ENCODE results near the gene KCNK10. TPM values are rescaled to one million over a fixed set of nuclear protein-coding genes. Genes with fewer than 3 reads are reported as not detected.

Gene KCNK10
- total and polyA plus RNA-seq, 2 donors (not counting 1 experiment from before 2014, with no cell fraction given), result 0.20 TPM; not detected in 1

DNA sequence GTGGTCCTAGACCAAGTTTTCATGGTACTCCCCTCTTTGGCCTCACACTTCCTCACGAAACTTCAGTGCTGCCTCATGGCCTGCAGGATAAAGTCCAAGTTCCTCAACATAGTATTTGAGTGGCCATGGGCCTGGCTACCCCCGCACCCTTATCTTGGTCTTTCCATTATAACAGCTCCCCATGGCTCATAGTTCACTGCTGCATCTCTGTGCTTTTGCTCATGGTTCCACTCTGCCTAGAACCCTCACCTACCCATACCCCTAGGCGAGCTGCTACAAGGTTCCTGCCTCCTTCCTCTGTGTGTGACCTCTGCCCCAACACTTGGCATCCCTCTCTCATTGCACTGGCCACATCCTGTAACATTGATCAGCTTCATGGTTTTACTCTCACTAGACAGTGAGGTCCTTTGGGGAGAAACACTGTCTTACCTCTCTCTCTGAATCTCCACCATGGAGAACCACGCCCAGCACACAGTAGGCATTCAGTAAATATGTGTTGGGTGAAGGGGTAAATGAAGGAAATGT, 159.3 kb downstream of the KCNK10 start:
- intact Hi-C loops (cut with micrococcal nuclease), result no loop called here
- DNase-seq (no peak), ATAC-seq (ENCODE audit: low read depth) (no peak)
- Histone ChIP-seq H2AFZ (ENCODE audit: insufficient read depth, low read depth, low read length, poor library complexity, severe bottlenecking) (no peak overlapping the region), H3K4me2 (replicated peaks; ENCODE audit: low read depth, low read length, poor library complexity, severe bottlenecking) (no peak overlapping the region), H3K9me3 (ENCODE audit: control extremely low read depth in 1 of 3, control insufficient read depth in 2 of 3, insufficient read depth in 1 of 3, low read length in 2 of 3) (peaks cover 0 to 5% (median 0%) of the 10 kb centered on the region in 3 donors), H3K79me2 (ENCODE audit: control insufficient read depth, insufficient read depth, low read length) (no peaks in the 10 kb centered on the region), H4K20me1 (ENCODE audit: control insufficient read depth, insufficient read depth, low read length, poor library complexity, severe bottlenecking) (no peaks in the 10 kb centered on the region), H3K27ac (ENCODE audit: low read length in 2 of 2) (no peak overlapping the region), H3K4me3 (ENCODE audit: control extremely low read depth in 1 of 5, extremely low read depth in 1 of 5, insufficient read depth in 1 of 5, low read depth in 2 of 5, low read length in 4 of 5) (no peak overlapping the region), H3K27me3 (replicated peaks in 1 of 4; ENCODE audit: control extremely low read depth in 1 of 4, control insufficient read depth in 3 of 4, insufficient read depth in 4 of 4, low read length in 3 of 4) (peaks cover 0 to 13% (median 1%) of the 10 kb centered on the region in 4 experiments), H3K36me3 (replicated peaks in 1 of 2; ENCODE audit: control extremely low read depth in 1 of 2, control insufficient read depth in 1 of 2, extremely low read depth in 1 of 2, insufficient read depth in 2 of 2, low read length in 1 of 2) (no peaks in the 10 kb centered on the region), H3K4me1 (ENCODE audit: control insufficient read depth in 2 of 2, insufficient read depth in 2 of 2, low read length in 2 of 2) (no peaks in the 10 kb centered on the region), H3K9ac (ENCODE audit: low read length) (no peak overlapping the region)
- Mint-ChIP-seq H3K27me3 (peaks cover 47% of the 10 kb centered on the region), H3K4me1 (no peaks in the 10 kb centered on the region), H3K9me3 (ENCODE audit: insufficient read depth) (no peaks in the 10 kb centered on the region), H3K27ac (no peak overlapping the region), H3K4me3 (no peak overlapping the region)
- WGBS (ENCODE audit: insufficient coverage), result 85% methylated on average over 3 of the region's 4 CpGs
- CTCF ChIA-PET, result interaction anchor here (0.6 to 4.7 kb wide), 4 partner anchors 23 to 333 kb away, joined by 3 to 35 read pairs (median 6); no protein-coding TSS in a partner anchor
- TF ChIP-seq, protein P1, sequence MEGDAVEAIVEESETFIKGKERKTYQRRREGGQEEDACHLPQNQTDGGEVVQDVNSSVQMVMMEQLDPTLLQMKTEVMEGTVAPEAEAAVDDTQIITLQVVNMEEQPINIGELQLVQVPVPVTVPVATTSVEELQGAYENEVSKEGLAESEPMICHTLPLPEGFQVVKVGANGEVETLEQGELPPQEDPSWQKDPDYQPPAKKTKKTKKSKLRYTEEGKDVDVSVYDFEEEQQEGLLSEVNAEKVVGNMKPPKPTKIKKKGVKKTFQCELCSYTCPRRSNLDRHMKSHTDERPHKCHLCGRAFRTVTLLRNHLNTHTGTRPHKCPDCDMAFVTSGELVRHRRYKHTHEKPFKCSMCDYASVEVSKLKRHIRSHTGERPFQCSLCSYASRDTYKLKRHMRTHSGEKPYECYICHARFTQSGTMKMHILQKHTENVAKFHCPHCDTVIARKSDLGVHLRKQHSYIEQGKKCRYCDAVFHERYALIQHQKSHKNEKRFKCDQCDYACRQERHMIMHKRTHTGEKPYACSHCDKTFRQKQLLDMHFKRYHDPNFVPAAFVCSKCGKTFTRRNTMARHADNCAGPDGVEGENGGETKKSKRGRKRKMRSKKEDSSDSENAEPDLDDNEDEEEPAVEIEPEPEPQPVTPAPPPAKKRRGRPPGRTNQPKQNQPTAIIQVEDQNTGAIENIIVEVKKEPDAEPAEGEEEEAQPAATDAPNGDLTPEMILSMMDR (IDR thresholded peaks at IDR 0.05), result no peak
- no peak for TF ChIP-seq EZH2 (IDR thresholded peaks at IDR 0.05; ENCODE audit: borderline replicate concordance, insufficient read depth, low read depth, low read length, poor library complexity, severe bottlenecking)
- POLR2A ChIA-PET, result no interaction called here

DNA sequence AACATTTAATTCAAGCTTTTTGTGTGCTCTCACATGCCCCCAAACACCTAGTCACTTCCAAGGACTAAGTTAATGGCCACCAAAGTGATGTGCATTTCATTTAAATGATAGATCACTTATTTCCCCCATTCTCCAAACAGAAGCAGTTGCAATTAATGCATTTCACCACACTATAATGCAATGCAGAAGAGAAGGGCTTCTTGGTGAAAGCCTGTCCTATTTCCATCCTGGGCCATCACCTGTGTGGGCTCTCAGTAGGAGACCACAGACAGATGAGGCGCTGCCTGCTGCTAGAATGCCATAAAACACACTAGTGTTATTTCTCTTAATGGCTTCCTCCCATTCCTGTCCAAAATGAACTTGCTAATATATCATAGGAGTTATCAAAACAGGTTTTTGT, 166.9 kb downstream of the KCNK10 start:
- H3K4me2 ChIP-seq (replicated peaks; ENCODE audit: low read depth, low read length, poor library complexity, severe bottlenecking), result no peak overlapping the region
- H3K4me3 ChIP-seq (ENCODE audit: control extremely low read depth in 1 of 5, extremely low read depth in 1 of 5, insufficient read depth in 1 of 5, low read depth in 2 of 5, low read length in 4 of 5), result no peak overlapping the region
- ChIA-PET POLR2A (no interaction called here), CTCF (no interaction called here)
- intact Hi-C loops (cut with micrococcal nuclease), result no loop called here
- Mint-ChIP-seq H3K4me3 (no peak overlapping the region), H3K27me3 (peaks cover 31% of the 10 kb centered on the region), H3K9me3 (ENCODE audit: insufficient read depth) (no peaks in the 10 kb centered on the region), H3K4me1 (no peaks in the 10 kb centered on the region), H3K27ac (no peak overlapping the region)
- no peak overlapping the region for H3K27ac ChIP-seq (ENCODE audit: low read length in 2 of 2)
- peaks cover 0 to 10% (median 1%) of the 10 kb centered on the region in 4 experiments for H3K27me3 ChIP-seq (replicated peaks in 1 of 4; ENCODE audit: control extremely low read depth in 1 of 4, control insufficient read depth in 3 of 4, insufficient read depth in 4 of 4, low read length in 3 of 4)
- H3K4me1 ChIP-seq (ENCODE audit: control insufficient read depth in 2 of 2, insufficient read depth in 2 of 2, low read length in 2 of 2), result no peaks in the 10 kb centered on the region
- no peak overlapping the region for H2AFZ ChIP-seq (ENCODE audit: insufficient read depth, low read depth, low read length, poor library complexity, severe bottlenecking)
- TF ChIP-seq, protein P1 (IDR thresholded peaks at IDR 0.05), result no peak
- TF ChIP-seq EZH2 (IDR thresholded peaks at IDR 0.05; ENCODE audit: borderline replicate concordance, insufficient read depth, low read depth, low read length, poor library complexity, severe bottlenecking), result no peak
- no peaks in the 10 kb centered on the region for H4K20me1 ChIP-seq (ENCODE audit: control insufficient read depth, insufficient read depth, low read length, poor library complexity, severe bottlenecking)
- no peaks in the 10 kb centered on the region for H3K36me3 ChIP-seq (replicated peaks in 1 of 2; ENCODE audit: control extremely low read depth in 1 of 2, control insufficient read depth in 1 of 2, extremely low read depth in 1 of 2, insufficient read depth in 2 of 2, low read length in 1 of 2)
- ATAC-seq (ENCODE audit: low read depth), result no peak
- no peak overlapping the region for H3K9ac ChIP-seq (ENCODE audit: low read length)
- no peaks in the 10 kb centered on the region for H3K79me2 ChIP-seq (ENCODE audit: control insufficient read depth, insufficient read depth, low read length)
- no peak for DNase-seq
- no CpG with 5 or more reads among the region's 1 CpG for WGBS (ENCODE audit: insufficient coverage)
- H3K9me3 ChIP-seq (ENCODE audit: control extremely low read depth in 1 of 3, control insufficient read depth in 2 of 3, insufficient read depth in 1 of 3, low read length in 2 of 3), result no peaks in the 10 kb centered on the region
